Measurements from ENCODE around the gene IFFO2. TPM values are rescaled to one million over a fixed set of nuclear protein-coding genes. Genes with fewer than 3 reads are reported as not detected.

IFFO2 gene
- total and polyA plus RNA-seq, 2 experiments from 2014 or later = 0.71 to 7.5 TPM

GRCh38 chr1:18948913-18949685, 7.4 kb downstream of the IFFO2 start:
- Mint-ChIP-seq H3K27ac (peak overlapping the region; percentile 94), H3K27me3 (ENCODE audit: insufficient read depth, low read depth, poor library complexity) (peaks cover 27% of the 10 kb centered on the region), H3K4me1 (peaks cover 35% of the 10 kb centered on the region), H3K4me3 (peak overlapping the region; percentile 59; the same call in 1 of the 3 replicates), H3K9me3 (peaks cover under 1% of the 10 kb centered on the region; the same call in 2 of the 3 replicates), H3K36me3 (ENCODE audit: low read depth) (no peaks in the 10 kb centered on the region; the same call in 2 of the 3 replicates)
- peak; percentile 24 for DNase-seq (ENCODE audit: low spot score)
- peak overlapping the region; percentile 65; the same call in 1 of the 2 replicates for H3K4me2 ChIP-seq
- H3K27me3 ChIP-seq (ENCODE audit: insufficient read depth) = peaks cover under 1% of the 10 kb centered on the region; the same call in 1 of the 2 replicates
- H2AFZ ChIP-seq = no peak overlapping the region
- no peaks in the 10 kb centered on the region for H3K9me2 ChIP-seq (ENCODE audit: insufficient read depth)
- H3K79me2 ChIP-seq (replicated peaks; ENCODE audit: insufficient read depth) = no peaks in the 10 kb centered on the region; the same call in 1 of the 2 replicates
- H3K27ac ChIP-seq (ENCODE audit: low read depth) = peak overlapping the region; percentile 81
- no peak overlapping the region for H3K4me3 ChIP-seq
- no peaks in the 10 kb centered on the region for H3K36me3 ChIP-seq (ENCODE audit: insufficient read depth)
- peaks cover 9% of the 10 kb centered on the region for H4K20me1 ChIP-seq (replicated peaks; ENCODE audit: insufficient read depth)
- H3F3A ChIP-seq (replicated peaks; ENCODE audit: low read depth) = no peaks in the 10 kb centered on the region
- peak; percentile 17 for ATAC-seq
- peaks cover 30% of the 10 kb centered on the region for H3K4me1 ChIP-seq (ENCODE audit: insufficient read depth)
- TF ChIP-seq ZNF114 (CRISPR knock-in tag; IDR thresholded peaks at IDR 0.05) (no peak), CREB1 (CRISPR knock-in tag; IDR thresholded peaks at IDR 0.05; ENCODE audit: low read depth) (no peak), POLR2AphosphoS5 (IDR thresholded peaks at IDR 0.05; ENCODE audit: low read depth) (no peak), ETS1 (IDR thresholded peaks at IDR 0.05) (no peak), CTCF (conservative IDR thresholded peaks at IDR 0.05; ENCODE audit: low read depth in 2 of 2) (no peak), NANOG (IDR thresholded peaks at IDR 0.05; ENCODE audit: borderline replicate concordance) (no peak), ZNF331 (CRISPR knock-in tag; IDR thresholded peaks at IDR 0.05; ENCODE audit: low read depth) (no peak), EZH2 (IDR thresholded peaks at IDR 0.05; ENCODE audit: low read depth, unreplicated experiment) (no peak), JUNB (IDR thresholded peaks at IDR 0.05; ENCODE audit: unreplicated experiment) (no peak), ZNF462 (CRISPR knock-in tag; IDR thresholded peaks at IDR 0.05) (no peak), STAT1 (IDR thresholded peaks at IDR 0.05; ENCODE audit: unreplicated experiment) (no peak), REST (IDR thresholded peaks at IDR 0.05; ENCODE audit: unreplicated experiment) (no peak), EZH2phosphoT487 (IDR thresholded peaks at IDR 0.05; ENCODE audit: unreplicated experiment) (no peak)
